NCI-H2171 treated with DMSO at 0.1 percent for 48 hours (cell line): ENCODE data around the gene CDYL.
A peak's percentile ranks its signal among the peaks of the same experiment; 100 is the strongest.
"Not testable (repeated sequence)": the region's sequence is repeated elsewhere in the genome, so short reads cannot be mapped to it uniquely, and the experiment has no call there.

Experiments
- DNase-seq: peaks from one replicate; lab custom pipeline; 2025; lab: John Stamatoyannopoulos, UW

CDYL gene

GRCh38 chr6:4846387-4846786 lies 70.2 kb downstream of the CDYL start:
- DNase-seq = no peak

GRCh38 chr6:4848382-4849068 lies 72.3 kb downstream of the CDYL start:
- DNase-seq = no peak

DNA sequence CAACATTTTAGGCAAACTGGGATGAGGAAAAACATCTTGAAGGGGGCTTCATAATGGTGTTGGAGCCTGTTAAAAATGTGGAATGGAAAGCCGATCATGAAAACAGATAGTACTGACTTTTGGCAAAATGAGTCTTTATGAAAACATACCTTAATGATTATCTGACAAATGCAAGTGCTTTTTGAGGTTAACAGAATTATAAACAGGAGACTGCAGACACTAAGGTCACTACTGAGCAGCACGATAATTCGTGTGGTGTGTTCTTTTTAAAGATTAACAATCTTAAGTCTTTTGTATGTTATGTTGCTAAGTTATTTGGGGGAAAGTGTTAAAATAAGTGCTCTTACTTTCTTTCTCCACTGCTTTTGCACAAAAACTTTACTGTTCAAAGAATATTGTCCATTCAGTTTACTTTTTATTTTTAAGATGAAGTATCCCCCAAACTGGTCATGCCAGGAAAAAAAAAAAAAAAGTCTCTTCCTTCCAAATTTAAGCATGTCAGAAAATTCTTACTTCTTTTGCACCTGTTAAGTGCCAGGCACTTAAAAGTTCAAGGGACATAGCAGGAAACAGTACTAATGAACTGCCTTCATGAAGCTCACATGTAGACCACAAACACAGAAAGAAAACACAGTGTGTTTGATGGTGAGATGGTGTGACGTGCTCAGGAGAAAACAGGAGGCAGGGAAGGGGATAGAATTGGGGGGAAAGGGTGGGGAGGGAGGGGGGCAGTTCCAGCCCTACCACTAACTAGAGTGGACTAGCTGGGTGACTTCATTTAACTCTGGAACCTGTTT lies 73.2 kb downstream of the CDYL start:
- no peak for DNase-seq

- DNase-seq = no peak
Observed at GRCh38 chr6:4851035-4851434, 74.8 kb downstream of the CDYL start.

- not testable (repeated sequence) for DNase-seq
Observed at GRCh38 chr6:4852186-4852585, 76.0 kb downstream of the CDYL start.

DNA sequence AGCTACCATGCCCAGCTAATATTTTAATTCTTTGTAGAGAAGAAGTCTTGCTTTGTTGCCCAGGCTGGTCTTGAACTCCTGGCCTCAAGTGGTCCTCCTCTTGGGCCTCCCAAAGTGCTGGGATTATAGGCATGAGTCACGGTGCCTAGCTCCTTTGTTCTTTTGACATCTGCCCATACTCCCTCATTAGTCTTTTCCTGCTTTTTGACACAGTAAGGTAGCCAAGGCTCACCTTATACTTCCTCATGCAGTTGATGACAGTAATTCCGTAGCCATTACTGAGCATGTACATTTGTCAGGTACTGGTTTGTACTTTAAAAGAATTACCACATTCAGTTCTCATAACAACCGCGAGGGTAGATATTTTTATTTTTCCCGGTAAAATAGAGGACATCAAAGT lies 76.7 kb downstream of the CDYL start:
- DNase-seq = no peak

DNA sequence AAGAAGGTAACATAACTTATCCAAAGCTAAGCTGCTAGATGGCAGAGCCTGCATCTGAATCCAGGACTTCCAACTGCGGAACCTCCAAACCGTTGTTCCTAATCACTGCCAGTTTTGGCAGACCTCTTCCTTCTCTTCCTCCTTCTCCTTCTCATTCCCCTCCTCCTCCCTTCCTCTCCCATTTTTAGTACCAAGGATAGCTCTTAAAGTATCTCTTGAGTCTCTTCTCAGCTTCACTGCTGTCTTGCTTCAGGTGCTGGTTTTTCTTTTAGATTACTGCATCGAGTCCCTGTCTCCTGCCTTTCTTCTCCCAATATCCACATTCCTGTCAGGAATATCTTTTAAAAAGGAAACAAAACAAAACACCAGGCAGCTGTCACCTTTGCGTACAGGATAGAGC lies 77.1 kb downstream of the CDYL start:
- DNase-seq = peak; percentile 19

DNA sequence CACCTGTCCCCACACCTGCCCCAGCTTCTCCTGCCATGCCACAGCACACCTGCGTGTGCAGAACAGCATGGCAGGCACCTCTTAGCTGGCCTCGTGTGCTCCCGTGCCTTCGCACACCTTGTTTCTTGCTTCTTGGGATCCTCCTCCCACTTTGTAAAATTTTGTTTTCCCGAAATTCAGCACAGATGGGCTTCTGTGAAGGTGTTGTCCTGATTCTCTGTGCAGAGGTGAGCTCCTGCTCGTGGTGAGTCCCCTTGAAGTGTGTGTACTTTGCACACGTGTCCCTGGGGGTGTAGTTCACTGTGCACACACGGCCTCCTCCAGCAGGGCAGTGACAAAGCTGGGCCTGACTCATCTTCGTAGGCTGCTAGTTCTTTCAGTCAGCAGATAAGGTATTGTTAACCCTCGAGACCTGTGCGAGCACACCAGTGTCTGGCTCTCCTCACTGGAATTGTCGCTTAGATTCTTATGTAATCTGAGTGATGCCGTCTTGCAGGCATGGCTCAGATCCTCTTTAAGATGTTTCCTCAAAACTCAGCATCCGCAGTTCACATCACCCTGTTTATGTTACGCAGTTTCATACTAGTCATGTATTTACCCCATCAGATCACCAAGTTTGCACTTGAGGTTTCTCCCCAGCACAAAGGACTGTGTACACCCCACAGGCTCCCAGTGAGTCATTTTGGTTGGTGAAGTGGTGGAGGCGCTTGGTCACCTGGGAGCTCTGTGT lies 77.7 kb downstream of the CDYL start:
- DNase-seq = no peak

DNA sequence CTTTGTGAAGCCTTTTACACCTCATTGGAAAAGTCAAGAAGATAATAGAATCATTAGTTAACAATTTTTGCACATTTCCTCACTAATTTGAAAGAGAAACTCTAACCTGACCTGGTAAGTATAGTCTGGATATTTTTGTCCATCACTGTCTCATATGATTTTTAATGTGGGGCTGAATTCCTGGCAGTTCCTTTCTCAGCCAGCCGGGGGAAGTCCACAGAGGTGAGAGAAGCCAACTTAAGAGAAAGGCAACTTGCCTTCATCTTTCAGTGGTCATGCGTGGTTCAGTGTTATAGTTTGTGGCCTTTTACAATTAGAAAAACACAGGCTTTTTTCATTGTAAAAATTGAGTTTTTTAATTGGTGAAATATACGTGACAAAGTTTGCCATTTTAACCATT lies 80.6 kb downstream of the CDYL start:
- DNase-seq = no peak

- no peak for DNase-seq
Observed at GRCh38 chr6:4858194-4859015, 82.2 kb downstream of the CDYL start.

GRCh38 chr6:4860387-4860786 lies 84.2 kb downstream of the CDYL start:
- DNase-seq = no peak

GRCh38 chr6:4861564-4861963 lies 85.4 kb downstream of the CDYL start:
- DNase-seq = no peak

DNA sequence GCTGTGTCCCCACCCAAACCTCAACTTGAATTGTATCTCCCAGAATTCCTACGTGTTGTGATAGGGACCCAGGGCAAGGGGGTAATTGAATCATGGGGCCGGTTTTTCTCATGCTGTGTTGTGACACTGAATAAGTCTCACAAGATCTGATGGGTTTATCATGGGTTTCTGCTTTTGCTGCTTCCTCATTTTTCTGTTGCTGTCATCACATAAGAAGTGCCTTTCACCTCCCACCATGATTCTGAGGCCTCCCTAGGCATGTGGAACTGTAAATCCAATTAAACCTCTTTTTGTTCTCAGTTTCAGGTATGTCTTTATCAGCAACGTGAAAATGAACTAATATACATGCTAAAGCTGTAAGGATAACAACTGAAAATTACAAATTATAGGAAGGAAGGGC lies 88.3 kb downstream of the CDYL start:
- no peak for DNase-seq

DNA sequence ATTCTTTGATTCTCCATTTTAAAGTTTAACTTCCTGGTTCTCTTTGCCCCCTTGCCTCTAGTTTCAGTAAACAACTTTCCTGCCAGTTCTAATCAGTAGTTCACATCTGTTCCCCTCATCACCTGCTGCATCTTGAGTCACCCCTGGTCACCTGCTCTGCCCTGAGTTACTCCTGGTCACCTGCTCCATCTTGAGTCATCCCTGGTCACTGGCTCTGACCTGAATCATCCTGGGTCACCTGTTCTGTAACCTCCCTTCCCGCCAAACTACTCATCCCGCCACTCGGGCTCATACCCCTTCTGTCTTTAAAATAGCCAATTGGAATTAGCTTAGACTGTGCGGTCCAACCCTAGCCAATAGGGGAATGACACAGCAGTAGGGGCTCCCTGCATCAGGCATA lies 88.8 kb downstream of the CDYL start:
- not testable (repeated sequence) for DNase-seq

DNA sequence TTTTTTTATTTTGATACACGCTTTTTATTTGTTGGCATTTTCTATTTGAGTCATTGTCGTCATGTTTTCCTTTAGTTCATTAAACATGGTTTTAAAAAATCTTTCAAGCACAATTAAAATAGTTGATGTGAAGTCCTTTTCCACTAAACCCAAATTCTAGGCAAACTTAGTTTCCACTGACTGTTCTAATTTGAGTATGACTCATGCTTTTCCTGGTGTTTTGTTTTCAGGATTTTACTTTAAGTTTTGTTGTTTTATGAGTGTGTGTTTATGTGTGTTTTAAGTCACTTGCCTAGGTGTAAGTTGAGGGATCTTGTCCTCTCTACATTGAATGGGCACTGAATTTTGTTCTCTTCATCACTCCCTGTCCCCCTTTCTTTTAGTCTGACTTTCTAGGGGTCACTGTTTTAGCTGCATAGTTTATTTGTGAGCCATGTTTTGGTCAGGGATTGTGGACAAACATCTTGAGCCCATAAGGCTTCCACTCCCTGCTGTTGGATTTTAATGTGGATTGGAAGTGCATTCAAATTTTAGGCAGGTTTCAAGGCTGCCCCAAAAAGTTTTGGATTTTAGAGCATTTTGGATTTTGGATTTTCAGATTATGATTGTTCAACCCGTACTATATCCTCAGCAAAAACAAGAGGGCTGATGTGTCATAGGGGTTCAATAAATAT lies 94.8 kb downstream of the CDYL start:
- no peak for DNase-seq

DNA sequence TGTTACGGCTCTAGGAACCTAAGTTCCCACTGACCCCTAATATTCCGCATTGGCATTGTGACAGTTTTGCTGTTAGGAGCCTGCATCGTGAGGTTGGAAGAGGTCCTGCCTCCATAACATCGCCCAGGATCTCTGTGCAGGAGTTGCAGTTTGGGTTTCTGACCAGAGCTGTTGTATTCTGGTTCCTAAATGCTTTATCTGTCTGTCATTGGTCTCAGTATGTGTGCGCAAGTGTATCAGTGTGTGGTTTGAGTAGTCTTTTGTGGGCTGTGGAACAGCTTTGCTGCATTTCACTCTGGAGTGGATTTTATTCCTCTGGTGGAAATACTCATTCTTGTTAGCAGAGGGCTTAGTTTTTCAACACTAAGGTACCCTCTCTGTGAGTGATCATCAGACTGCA lies 95.6 kb downstream of the CDYL start:
- no peak for DNase-seq

DNA sequence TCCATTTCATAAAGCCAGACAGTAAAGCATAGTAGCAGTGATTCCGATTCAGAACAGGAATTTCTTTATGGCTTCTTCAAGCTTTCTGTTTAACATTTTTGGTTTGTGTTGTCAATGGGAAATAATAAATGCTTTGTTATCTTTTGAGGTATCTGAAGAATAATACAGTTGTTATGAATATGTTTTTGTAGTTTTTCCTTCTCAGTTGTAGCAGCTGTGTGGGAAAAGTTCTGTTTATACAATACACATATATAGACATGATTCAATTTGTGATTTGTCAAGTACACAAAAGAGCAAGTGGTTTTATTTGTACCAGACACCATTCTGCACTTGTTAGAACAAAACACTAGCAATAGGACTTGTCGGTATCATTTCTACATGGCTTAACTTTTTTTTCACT lies 96.6 kb downstream of the CDYL start:
- no peak for DNase-seq

DNA sequence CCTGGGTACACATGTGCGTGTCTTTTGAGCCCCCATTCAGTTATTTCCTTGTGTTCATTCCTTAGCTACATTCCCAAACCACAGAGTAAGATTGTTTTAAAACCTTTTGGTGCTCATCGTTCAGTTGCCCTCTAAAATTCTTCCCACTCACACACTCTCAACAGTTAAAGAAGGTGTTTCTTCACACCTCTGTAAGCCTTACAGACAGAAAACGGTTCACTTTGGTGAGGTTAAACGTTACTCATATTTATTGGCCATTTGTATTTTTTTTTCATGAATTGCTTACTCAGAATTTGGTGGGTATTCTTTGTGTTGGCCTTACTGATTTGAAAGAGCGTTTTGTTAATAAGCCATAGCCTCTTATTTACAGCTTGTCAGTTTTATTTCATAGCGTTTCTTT lies 97.7 kb downstream of the CDYL start:
- no peak for DNase-seq

GRCh38 chr6:4879741-4880275 lies 103.6 kb downstream of the CDYL start:
- no peak for DNase-seq

DNA sequence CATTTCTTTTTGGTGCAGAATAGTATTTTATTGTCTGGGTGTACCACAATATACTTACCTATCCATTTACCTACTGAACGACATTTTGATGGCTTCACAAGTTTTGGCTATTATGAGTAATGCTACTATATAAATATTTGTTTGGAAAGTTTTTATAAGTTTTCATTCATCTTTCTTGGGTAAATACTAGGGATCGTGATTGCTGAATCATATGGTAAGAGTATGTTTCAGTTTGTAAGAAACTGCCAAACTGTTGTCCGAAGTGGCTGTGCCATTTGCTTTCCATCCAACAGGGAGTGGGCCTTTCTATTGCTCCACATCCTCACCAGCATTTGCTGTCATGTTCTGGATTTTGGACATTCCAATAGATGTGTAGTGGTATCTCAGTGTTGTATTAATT lies 104.2 kb downstream of the CDYL start:
- DNase-seq = no peak

- DNase-seq = no peak
Observed at GRCh38 chr6:4883298-4883697, 107.1 kb downstream of the CDYL start.
